ENCODE measurements around the gene EPN1. TPM values are rescaled to one million over a fixed set of nuclear protein-coding genes. Genes with fewer than 3 reads are reported as not detected.
"Not testable (repeated sequence)": the region's sequence is repeated elsewhere in the genome, so short reads cannot be mapped to it uniquely, and the experiment has no call there.

EPN1 gene
- total RNA-seq, 2 experiments from 2014 or later, result 23.4 TPM

- H3K4me1 Mint-ChIP-seq (ENCODE audit: low read depth), result no peaks in the 10 kb centered on the region
- DNase-seq, result no peak
- intact Hi-C loops (cut with micrococcal nuclease), result no loop called here
- no peaks in the 10 kb centered on the region for H3K36me3 Mint-ChIP-seq (ENCODE audit: low read depth)
- CTCF ChIA-PET, result no interaction called here
- H3K27ac Mint-ChIP-seq, result no peak overlapping the region
- no peak overlapping the region for H3K4me3 Mint-ChIP-seq
- H3K27me3 Mint-ChIP-seq (ENCODE audit: low read depth), result peaks cover 4% of the 10 kb centered on the region
- H3K9me3 Mint-ChIP-seq, result no peaks in the 10 kb centered on the region
These were observed 78.4 kb downstream of the EPN1 start for GRCh38 chr19:55753401-55753800.

- H3K36me3 Mint-ChIP-seq (ENCODE audit: low read depth); H3K27me3 Mint-ChIP-seq (ENCODE audit: low read depth); DNase-seq; H3K4me3 Mint-ChIP-seq; intact Hi-C loops (cut with micrococcal nuclease); H3K9me3 Mint-ChIP-seq; H3K27ac Mint-ChIP-seq; CTCF ChIA-PET; H3K4me1 Mint-ChIP-seq (ENCODE audit: low read depth): not testable (repeated sequence)
These were observed 81.8 kb downstream of the EPN1 start for GRCh38 chr19:55756808-55757207.

- H3K27ac Mint-ChIP-seq; DNase-seq; H3K36me3 Mint-ChIP-seq (ENCODE audit: low read depth); intact Hi-C loops (cut with micrococcal nuclease); H3K9me3 Mint-ChIP-seq; CTCF ChIA-PET; H3K4me3 Mint-ChIP-seq; H3K4me1 Mint-ChIP-seq (ENCODE audit: low read depth); H3K27me3 Mint-ChIP-seq (ENCODE audit: low read depth): not testable (repeated sequence)
These were observed 83.8 kb downstream of the EPN1 start, which contains the start of gene RFPL4A for GRCh38 chr19:55758797-55759196. Gene RFPL4A (plus strand): TSS chr19:55759097. CDS start chr19:55761801, 2,704 bp downstream.

Other genes starting within 250 kb of the EPN1 start
- not detected for gene SHISA7, start 231.9 kb upstream of the EPN1 start, total RNA-seq
- gene ISOC2, start 213.6 kb upstream of the EPN1 start, total RNA-seq, result 10 to 100 TPM; 18.6 to 20.5 TPM
- not detected for gene C19orf85, start 210.5 kb upstream of the EPN1 start, total RNA-seq
- 1 to 10 TPM; 6.0 to 6.1 TPM for gene ZNF628, start 198.6 kb upstream of the EPN1 start, total RNA-seq
- gene NAT14, start 190.0 kb upstream of the EPN1 start, total RNA-seq, result 1 to 10 TPM; 7.6 to 8.0 TPM
- gene SSC5D, start 186.8 kb upstream of the EPN1 start, total RNA-seq, result under 1 TPM; 0.25 to 0.48 TPM
- not detected for gene SBK2, start 138.1 kb upstream of the EPN1 start, total RNA-seq
- not detected for gene SBK3, start 129.7 kb upstream of the EPN1 start, total RNA-seq
- gene ZNF579, start 94.4 kb upstream of the EPN1 start, total RNA-seq, result 1 to 10 TPM; 6.1 to 6.5 TPM
- gene FIZ1, start 75.7 kb upstream of the EPN1 start, total RNA-seq, result 10 to 100 TPM; 12.8 to 14.8 TPM
- 10 to 100 TPM; 20.9 to 23.0 TPM for gene ZNF524, start 74.9 kb upstream of the EPN1 start, total RNA-seq
- gene ZNF865, start 69.6 kb upstream of the EPN1 start, total RNA-seq, result 10 to 100 TPM; 10.8 to 11.2 TPM
- gene ZNF784, start 50.7 kb upstream of the EPN1 start, total RNA-seq, result 1 to 10 TPM; 3.7 to 4.0 TPM
- 10 to 100 TPM; 18.1 to 18.7 TPM for gene ZNF580, start 34.2 kb upstream of the EPN1 start, total RNA-seq
- gene ZNF581, start 31.6 kb upstream of the EPN1 start, total RNA-seq, result 10 to 100 TPM; 18.0 to 20.7 TPM
- gene CCDC106, start 27.0 kb upstream of the EPN1 start, total RNA-seq, result 1 to 10 TPM; 4.2 to 4.4 TPM
- gene U2AF2, start 20.2 kb upstream of the EPN1 start, total RNA-seq, result 100 to 1,000 TPM; 285 to 293 TPM
- gene NLRP9, start 63.2 kb downstream of the EPN1 start, total RNA-seq, result not detected
- gene RFPL4A, start 83.9 kb downstream of the EPN1 start, total RNA-seq, result not detected
- gene RFPL4AL1, start 93.9 kb downstream of the EPN1 start, total RNA-seq, result not detected
- gene NLRP11, start 156.8 kb downstream of the EPN1 start, total RNA-seq, result under 1 TPM in 1 of 2 experiments, not detected in 1; 0.10 TPM
- gene NLRP4, start 161.3 kb downstream of the EPN1 start, total RNA-seq, result not detected